GM12878 (cell line): Measurements from ENCODE around the gene FAM114A2. TPM values are rescaled to one million over a fixed set of nuclear protein-coding genes. Genes with fewer than 3 reads are reported as not detected.

ENCODE experiments used
- ATAC-seq: fragments of 200-7000 bp; cut with Tn5 transposase; 3 replicates; pipeline ENCODE4 v1.9.1; 2020; ENCODE audit warnings: mild to moderate bottlenecking, moderate library complexity
- BruUV-seq: library from RNA; stranded (reverse); fragments of 400-500 nt; replicated peaks from 2 replicates; lab custom pipeline; 2021; lab: Mats Ljungman, UMichigan
- CTCF ChIA-PET: fragments of 300-600 bp; sonication (Branson Sonifier 250); formaldehyde crosslinking; extraction: SDS; loops from one replicate; lab custom pipeline; 2021; ENCODE audit warnings: inconsistent platforms; lab: Yijun Ruan, JAX
- POLR2A ChIA-PET: fragments of 350-600 bp; formaldehyde crosslinking; extraction: SDS; loops from one replicate; lab custom pipeline; 2021; ENCODE audit warnings: inconsistent platforms; lab: Charles Lee
- RAD21 ChIA-PET: fragments of 300-600 bp; sonication (Branson Sonifier 250); formaldehyde crosslinking; loops from one replicate; lab custom pipeline; 2023; ENCODE audit warnings: antibody characterized with exemption; ENCODE audit not compliant: unreplicated experiment; lab: Charles Lee
- SMC1A ChIA-PET: fragments of 300-600 bp; sonication (Branson Sonifier 250); formaldehyde crosslinking; loops from one replicate; lab custom pipeline; 2023; ENCODE audit not compliant: unreplicated experiment, uncharacterized antibody; lab: Charles Lee
- DNase-seq: peaks from one replicate; pipeline ENCODE4 v3.0.0-alpha.2; 2011; ENCODE audit warnings: low read depth, low spot score
- FAIRE-seq: peaks from 3 replicates; lab custom pipeline; 2011; peaks lifted over from hg19 to GRCh38; lab: Jason Lieb, UNC
- H2AFZ ChIP-seq: 2 replicates; pipeline ENCODE4 v1.6.0; 2011; ENCODE audit warnings: low read depth, low read length, control low read depth; ENCODE audit not compliant: control insufficient read depth
- H3K27ac ChIP-seq: 2 replicates; pipeline ENCODE4 v1.5.1; 2011; ENCODE audit warnings: control low read depth; ENCODE audit not compliant: control insufficient read depth, insufficient read depth
- H3K27me3 ChIP-seq, 2 experiments: replicated peaks in 1 of 2; 2 replicates each; pipeline versions ENCODE4 v1.6.0 to v1.6.1; 2011; ENCODE audit warnings: low read length in 1 of 2; ENCODE audit not compliant: control insufficient read depth in 2 of 2, insufficient read depth in 2 of 2
- H3K36me3 ChIP-seq, 2 experiments: 2 replicates each; pipeline ENCODE4 v1.5.1; 2011; ENCODE audit warnings: low read length in 1 of 2; ENCODE audit not compliant: control insufficient read depth in 2 of 2, insufficient read depth in 2 of 2
- H3K4me1 ChIP-seq: 2 replicates; pipeline ENCODE4 v1.6.1; 2011; ENCODE audit warnings: mild to moderate bottlenecking, low read length, moderate library complexity, mixed read lengths; ENCODE audit not compliant: control insufficient read depth, insufficient read depth
- H3K4me2 ChIP-seq: 2 replicates; pipeline ENCODE4 v1.6.0; 2011; ENCODE audit warnings: control low read depth; ENCODE audit not compliant: control insufficient read depth, insufficient read depth
- H3K4me3 ChIP-seq: fragments of 200-600 bp; sonication (generic); 2 replicates; pipeline ENCODE4 v1.5.1; 2016
- H3K79me2 ChIP-seq: 2 replicates; pipeline ENCODE4 v1.6.0; 2011; ENCODE audit warnings: low read length; ENCODE audit not compliant: control insufficient read depth, insufficient read depth
- H3K9ac ChIP-seq: 2 replicates; pipeline ENCODE4 v1.8.0; 2011; ENCODE audit warnings: low read length, control low read depth, mixed read lengths; ENCODE audit not compliant: control insufficient read depth, insufficient read depth
- H3K9me3 ChIP-seq: replicated peaks from 3 replicates; pipeline ENCODE4 v1.5.1; 2011; ENCODE audit warnings: mild to moderate bottlenecking, low read length; ENCODE audit not compliant: control insufficient read depth, insufficient read depth
- H4K20me1 ChIP-seq: 2 replicates; pipeline ENCODE4 v1.6.0; 2011; ENCODE audit not compliant: control insufficient read depth, insufficient read depth
- CREM ChIP-seq: IDR thresholded peaks from 2 replicates; pipeline ENCODE4 v1.6.1; 2014; ENCODE audit warnings: antibody characterized with exemption, low read depth
- EGR1 ChIP-seq, 2 experiments: IDR thresholded peaks; 1 replicate in 1 of 2; 2 replicates in 1 of 2; pipeline ENCODE4 v1.6.1; 2011 to 2012; ENCODE audit warnings: low read depth in 2 of 2, low read length in 2 of 2, borderline replicate concordance in 1 of 2, mild to moderate bottlenecking in 1 of 2, moderate library complexity in 1 of 2
- HDAC6 ChIP-seq: fragments of 200-600 bp; sonication (generic); IDR thresholded peaks from one replicate; pipeline ENCODE4 v1.8.0; 2017; ENCODE audit warnings: antibody characterized with exemption; ENCODE audit not compliant: unreplicated experiment
- HDGF ChIP-seq: fragments of 450-650 bp; IDR thresholded peaks from 2 replicates; pipeline ENCODE4 v1.6.1; 2016; ENCODE audit warnings: antibody characterized with exemption
- JUNB ChIP-seq: IDR thresholded peaks from 2 replicates; pipeline ENCODE4 v1.6.1; 2016; ENCODE audit warnings: antibody characterized with exemption, mild to moderate bottlenecking
- MLLT1 ChIP-seq: fragments of 450-650 bp; IDR thresholded peaks from 2 replicates; pipeline ENCODE4 v1.6.1; 2016; ENCODE audit warnings: mild to moderate bottlenecking
- NFXL1 ChIP-seq: fragments of 450-650 bp; IDR thresholded peaks from 2 replicates; pipeline ENCODE4 v1.6.1; 2017; ENCODE audit warnings: antibody characterized with exemption, mild to moderate bottlenecking, borderline replicate concordance
- NR2C1 ChIP-seq: fragments of 450-650 bp; IDR thresholded peaks from 2 replicates; pipeline ENCODE4 v1.6.1; 2017; ENCODE audit warnings: antibody characterized with exemption, mild to moderate bottlenecking, moderate library complexity
- NRF1 ChIP-seq: conservative IDR thresholded peaks from 2 replicates; pipeline ENCODE4 v1.6.1; 2011; ENCODE audit warnings: mild to moderate bottlenecking, low read depth, low read length, improper control_type of control experiment
- SP1 ChIP-seq: IDR thresholded peaks from one replicate; pipeline ENCODE4 v1.6.1; 2011; ENCODE audit warnings: low read depth, low read length
- TAF1 ChIP-seq: IDR thresholded peaks from 2 replicates; pipeline ENCODE4 v1.6.1; 2011; ENCODE audit warnings: mild to moderate bottlenecking, low read depth, low read length, borderline replicate concordance
- ZNF622 ChIP-seq: fragments of 450-650 bp; IDR thresholded peaks from 2 replicates; pipeline ENCODE4 v1.6.1; 2017; ENCODE audit warnings: mild to moderate bottlenecking, inconsistent platforms
- WGBS: methylation state at CpG from one replicate; pipeline ENCODE4 v1.1.6; 2016; ENCODE audit warnings: low lambda C conversion rate; ENCODE audit not compliant: insufficient replicate concordance, insufficient coverage; ENCODE audit errors: missing lambda C conversion rate; 5-methylcytosine and 5-hydroxymethylcytosine counted together
- in situ Hi-C: fragments of 300-500 bp; cut with MboI; formaldehyde crosslinking; loops from 9 replicates; pipeline ENCODE4 v1.14.3; 2018; ENCODE audit warnings: mixed read lengths
- intact Hi-C: fragments of 100-400 bp; cut with micrococcal nuclease; formaldehyde crosslinking; loops from one replicate; pipeline ENCODE4 v1.14.2; 2022; ENCODE audit not compliant: unreplicated experiment
- polyA plus RNA-seq, 11 experiments: library from polyadenylated mRNA; depleted of rRNA in 4 of 11; unstranded in 6 of 11; stranded (reverse) in 5 of 11; fragments of >200 nt; fragmentation: Nextera tagmentation in 4 of 11; fragmentation: Illumina TruSeq in 1 of 11; extraction: Ambion mirVana in 4 of 11; extraction: Trizol in 1 of 11; gene quantifications; 1 replicate in 1 of 11; 2 replicates in 10 of 11; pipeline versions ENCODE4 v1.2.1 to v1.2.3, GENCODE V29; 2011 to 2016; ENCODE audit warnings: inconsistent platforms in 2 of 11, missing spikeins in 2 of 11, low read depth in 1 of 11
- total RNA-seq, 4 experiments: library from RNA; depleted of rRNA in 3 of 4; stranded (reverse); fragments of >200 nt in 3 of 4; fragmentation: Illumina TruSeq in 1 of 4; extraction: Trizol in 1 of 4; gene quantifications; 2 replicates each; pipeline versions ENCODE4 v1.2.1 to v1.2.3, GENCODE V29; 2013 to 2021
- TF ChIP-seq, protein P1 (sequence below): IDR thresholded peaks from 2 replicates; pipeline ENCODE4 v1.6.1; 2011; ENCODE audit warnings: mild to moderate bottlenecking, low read depth, low read length, moderate library complexity; ENCODE audit not compliant: insufficient replicate concordance
- TF ChIP-seq, protein P2 (sequence below): fragments of 450-650 bp; IDR thresholded peaks from 2 replicates; pipeline ENCODE4 v1.6.1; 2016; ENCODE audit warnings: mild to moderate bottlenecking

Gene FAM114A2
- total and polyA plus RNA-seq, 10 of the 15 experiments (the other 5 are each of a cell fraction or from before 2014, with no cell fraction given): 16.8 to 32.8 (median 24.3) TPM

DNA sequence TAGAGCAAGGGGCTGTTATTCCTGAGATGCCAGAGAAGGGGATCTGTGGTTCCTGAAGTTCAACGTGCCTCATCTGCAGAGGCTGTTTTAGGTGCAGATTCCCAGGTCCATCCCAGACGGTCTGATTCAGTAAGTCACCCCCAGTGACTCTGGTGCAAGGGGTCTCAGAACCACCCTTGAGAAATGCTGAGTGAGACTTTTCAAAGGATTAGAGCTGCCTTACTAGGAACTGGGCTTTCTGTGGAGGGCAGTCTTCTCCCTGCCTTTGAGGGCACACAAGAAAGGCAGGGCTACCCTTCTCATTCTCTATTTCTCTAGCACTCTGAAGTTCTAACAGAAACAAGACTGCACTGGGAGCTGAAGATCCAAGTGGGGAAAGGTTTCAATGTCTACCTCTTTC is 66.5 kb downstream of the FAM114A2 start:
- Histone ChIP-seq H3K9me3 (no peaks in the 10 kb centered on the region), H3K4me2 (no peak overlapping the region), H3K79me2 (no peaks in the 10 kb centered on the region), H3K4me1 (no peaks in the 10 kb centered on the region), H3K27me3 (peaks cover 0 to 2% of the 10 kb centered on the region in 2 experiments; a peak in 1 of 4 replicates), H3K9ac (no peak overlapping the region), H3K27ac (no peak overlapping the region), H3K36me3 (no peaks in the 10 kb centered on the region), H2AFZ (no peak overlapping the region), H3K4me3 (no peak overlapping the region), H4K20me1 (no peaks in the 10 kb centered on the region)
- RAD21 ChIA-PET: no interaction called here
- intact Hi-C loops: no loop called here
- in situ Hi-C loops: no loop called here
- CTCF ChIA-PET: interaction anchor here (0.5 to 1.3 kb wide), 2 partner anchors 100 to 569 kb away, joined by 3 read pairs; no protein-coding TSS in a partner anchor
- no TSS peak for BruUV-seq
- no peak for FAIRE-seq
- DNase-seq: no peak
- SMC1A ChIA-PET: no interaction called here
- ATAC-seq: no peak
- 0% methylated on average over 2 of the region's 2 CpGs for WGBS
- POLR2A ChIA-PET: no interaction called here
- no peak for TF ChIP-seq NR2C1
- TF ChIP-seq, protein P1, sequence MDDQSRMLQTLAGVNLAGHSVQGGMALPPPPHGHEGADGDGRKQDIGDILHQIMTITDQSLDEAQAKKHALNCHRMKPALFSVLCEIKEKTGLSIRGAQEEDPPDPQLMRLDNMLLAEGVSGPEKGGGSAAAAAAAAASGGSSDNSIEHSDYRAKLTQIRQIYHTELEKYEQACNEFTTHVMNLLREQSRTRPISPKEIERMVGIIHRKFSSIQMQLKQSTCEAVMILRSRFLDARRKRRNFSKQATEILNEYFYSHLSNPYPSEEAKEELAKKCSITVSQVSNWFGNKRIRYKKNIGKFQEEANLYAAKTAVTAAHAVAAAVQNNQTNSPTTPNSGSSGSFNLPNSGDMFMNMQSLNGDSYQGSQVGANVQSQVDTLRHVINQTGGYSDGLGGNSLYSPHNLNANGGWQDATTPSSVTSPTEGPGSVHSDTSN: no peak
- TF ChIP-seq HDGF: no peak
- no peak for TF ChIP-seq SP1
- TF ChIP-seq NRF1: no peak

DNA sequence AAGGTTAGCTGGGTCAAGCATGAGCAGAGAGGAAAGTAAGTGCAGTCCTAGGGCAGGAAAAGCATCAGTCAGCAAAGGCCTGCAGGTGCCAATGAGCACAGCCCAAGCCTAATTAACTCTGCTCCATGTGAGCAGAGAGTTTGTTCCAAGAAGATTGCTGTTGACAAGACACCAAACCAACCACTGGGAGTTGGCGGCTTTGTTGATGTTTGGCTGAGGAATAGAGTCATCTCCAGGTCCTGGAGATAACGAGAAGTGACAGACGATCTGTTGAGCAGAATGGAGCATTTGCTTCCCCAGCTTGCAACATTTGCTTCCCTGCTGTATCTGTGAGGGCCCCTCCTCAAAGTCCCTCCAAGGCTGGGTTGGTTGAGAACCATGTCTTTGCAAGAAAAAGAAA is 68.2 kb downstream of the FAM114A2 start:
- no peak overlapping the region for H3K4me3 ChIP-seq
- no peaks in the 10 kb centered on the region; a peak in 1 of 4 replicates for H3K27me3 ChIP-seq
- H2AFZ ChIP-seq: no peak overlapping the region
- RAD21 ChIA-PET: no interaction called here
- SMC1A ChIA-PET: no interaction called here
- ATAC-seq: no peak
- H3K9ac ChIP-seq: no peak overlapping the region
- H3K9me3 ChIP-seq: no peaks in the 10 kb centered on the region
- TF ChIP-seq JUNB: no peak
- TF ChIP-seq EGR1 (IDR thresholded peaks at IDR 0.05; ENCODE audit: borderline replicate concordance in 1 of 2, low read depth in 2 of 2, low read length in 2 of 2): no peak
- no peak for TF ChIP-seq CREM
- no peak for TF ChIP-seq SP1
- no peak for TF ChIP-seq ZNF622
- TF ChIP-seq TAF1: no peak
- no peak for TF ChIP-seq HDAC6
- no peak for TF ChIP-seq MLLT1
- no peak for TF ChIP-seq NFXL1
- TF ChIP-seq, protein P2, sequence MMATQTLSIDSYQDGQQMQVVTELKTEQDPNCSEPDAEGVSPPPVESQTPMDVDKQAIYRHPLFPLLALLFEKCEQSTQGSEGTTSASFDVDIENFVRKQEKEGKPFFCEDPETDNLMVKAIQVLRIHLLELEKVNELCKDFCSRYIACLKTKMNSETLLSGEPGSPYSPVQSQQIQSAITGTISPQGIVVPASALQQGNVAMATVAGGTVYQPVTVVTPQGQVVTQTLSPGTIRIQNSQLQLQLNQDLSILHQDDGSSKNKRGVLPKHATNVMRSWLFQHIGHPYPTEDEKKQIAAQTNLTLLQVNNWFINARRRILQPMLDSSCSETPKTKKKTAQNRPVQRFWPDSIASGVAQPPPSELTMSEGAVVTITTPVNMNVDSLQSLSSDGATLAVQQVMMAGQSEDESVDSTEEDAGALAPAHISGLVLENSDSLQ: no peak
- BruUV-seq: no TSS peak
- no peaks in the 10 kb centered on the region for H4K20me1 ChIP-seq
- WGBS: 34% methylated on average over 3 of the region's 3 CpGs
- H3K27ac ChIP-seq: no peak overlapping the region
- H3K4me1 ChIP-seq: no peaks in the 10 kb centered on the region
- POLR2A ChIA-PET: interaction anchor here (0.7 kb wide), 1 partner anchor 629 kb away, joined by 3 read pairs; no protein-coding TSS in a partner anchor
- DNase-seq: no peak
- no peak overlapping the region for H3K4me2 ChIP-seq
- H3K36me3 ChIP-seq: no peaks in the 10 kb centered on the region
- FAIRE-seq: no peak
- CTCF ChIA-PET: no interaction called here
- no peaks in the 10 kb centered on the region for H3K79me2 ChIP-seq
- intact Hi-C loops: no loop called here
- in situ Hi-C loops: no loop called here
